ENCODE data around the gene MRPL27.

MRPL27 gene

DNA sequence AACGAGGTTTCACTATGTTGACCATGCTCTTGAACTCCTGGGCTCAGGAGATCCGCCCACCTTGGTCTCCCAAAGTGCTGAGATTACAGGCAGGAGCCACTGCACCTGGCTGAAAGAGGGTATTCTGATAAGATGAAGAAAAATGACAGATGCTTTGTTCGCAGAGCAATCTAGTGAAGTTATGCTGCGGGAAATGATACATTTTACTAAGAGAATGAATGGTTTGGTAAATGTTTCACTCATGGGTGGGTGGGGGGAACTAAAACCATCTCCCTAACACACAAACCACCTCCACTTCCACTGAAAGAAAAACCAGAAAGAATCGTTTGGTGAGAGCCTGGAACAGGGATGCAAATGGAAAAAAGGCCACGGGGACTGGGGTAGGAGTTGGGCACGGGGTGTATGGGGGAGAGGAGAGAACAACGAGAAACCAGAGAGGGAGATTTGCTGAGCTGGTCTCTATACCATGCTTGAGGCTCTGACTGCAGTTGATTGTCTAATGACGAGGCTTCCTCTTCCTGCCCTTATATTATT is 46.1 kb downstream of the MRPL27 start:
- H3K36me3 Mint-ChIP-seq (ENCODE audit: insufficient read depth): peaks cover 2% of the 10 kb centered on the region
- H3K4me1 Mint-ChIP-seq: no peaks in the 10 kb centered on the region
- H3K9me3 Mint-ChIP-seq: no peaks in the 10 kb centered on the region
- no peak overlapping the region for H3K4me3 Mint-ChIP-seq
- no peak for ATAC-seq (replicated peaks; ENCODE audit: extremely low read depth, poor library complexity, severe bottlenecking)
- no peak overlapping the region for H3K27ac Mint-ChIP-seq (ENCODE audit: low read depth)
- peaks cover 26% of the 10 kb centered on the region for H3K27me3 Mint-ChIP-seq
- no peak for DNase-seq (ENCODE audit: low spot score in 2 of 2)

DNA sequence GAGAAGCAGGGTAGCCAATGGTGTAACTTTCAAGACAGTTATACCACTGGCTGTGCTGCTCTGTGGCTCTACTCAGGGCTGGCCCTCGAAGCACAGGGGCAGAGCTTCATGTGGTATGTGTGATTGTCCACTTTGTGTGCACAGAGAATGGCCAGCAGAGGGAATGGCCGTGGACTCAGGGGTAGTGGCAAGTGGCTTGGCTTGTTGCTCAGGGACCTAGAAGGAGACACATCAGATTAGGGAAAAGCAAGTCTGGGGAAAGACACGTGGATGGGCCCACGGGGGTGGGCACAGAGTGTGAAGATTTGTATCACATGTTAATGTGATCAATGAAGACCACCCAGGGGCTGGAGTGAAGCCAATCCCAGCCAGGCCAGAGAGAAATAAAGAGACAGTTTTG is 47.1 kb downstream of the MRPL27 start:
- Mint-ChIP-seq H3K4me1 (no peaks in the 10 kb centered on the region), H3K27me3 (peaks cover 20% of the 10 kb centered on the region), H3K9me3 (no peaks in the 10 kb centered on the region), H3K27ac (ENCODE audit: low read depth) (peak overlapping the region; percentile 44), H3K4me3 (no peak overlapping the region), H3K36me3 (ENCODE audit: insufficient read depth) (peaks cover 2% of the 10 kb centered on the region)
- no peak for DNase-seq (ENCODE audit: low spot score in 2 of 2)
- no peak for ATAC-seq (replicated peaks; ENCODE audit: extremely low read depth, poor library complexity, severe bottlenecking)

DNA sequence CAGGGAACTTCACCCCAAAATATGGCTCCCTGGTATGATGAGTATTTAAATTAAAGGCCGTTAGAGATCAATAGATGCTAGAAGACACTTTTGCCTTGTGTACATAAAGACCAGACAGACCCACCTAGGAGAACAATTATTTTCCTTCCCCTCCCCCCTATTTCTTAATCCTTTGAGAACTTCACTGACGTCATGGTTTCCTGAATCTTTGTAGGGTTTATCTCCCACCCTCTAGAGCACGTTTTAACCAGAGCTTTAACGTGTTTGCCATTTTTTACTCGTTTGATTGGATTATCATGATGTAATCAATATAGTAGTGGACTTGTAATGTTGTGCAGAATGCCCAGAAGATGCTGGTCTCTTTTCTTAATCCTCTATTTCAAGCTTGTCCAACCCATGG is 49.9 kb downstream of the MRPL27 start:
- Mint-ChIP-seq H3K27ac (ENCODE audit: low read depth) (no peak overlapping the region), H3K36me3 (ENCODE audit: insufficient read depth) (peaks cover 2% of the 10 kb centered on the region), H3K9me3 (no peaks in the 10 kb centered on the region), H3K4me1 (no peaks in the 10 kb centered on the region), H3K27me3 (no peaks in the 10 kb centered on the region), H3K4me3 (no peak overlapping the region)
- DNase-seq (ENCODE audit: low spot score in 2 of 2) (no peak), ATAC-seq (replicated peaks; ENCODE audit: extremely low read depth, poor library complexity, severe bottlenecking) (no peak)

DNA sequence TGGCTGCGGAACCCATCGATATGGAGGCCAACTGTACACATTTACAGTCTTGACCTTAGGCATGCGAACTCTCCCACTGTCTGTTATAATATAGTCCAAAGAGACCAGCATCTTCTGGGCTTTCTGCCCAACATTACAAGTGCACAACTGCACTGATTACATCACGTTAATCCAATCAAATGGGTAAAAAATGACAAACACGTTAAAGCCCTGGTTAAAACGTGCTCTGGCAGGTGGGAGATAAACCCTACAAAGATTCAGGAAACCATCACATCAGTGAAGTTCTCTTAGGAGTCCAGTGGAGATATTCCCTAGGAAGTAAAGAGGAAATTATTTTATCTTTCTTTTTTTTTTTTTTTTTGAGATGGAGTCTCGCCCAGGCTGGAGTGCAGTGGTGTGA is 50.7 kb downstream of the MRPL27 start:
- DNase-seq (ENCODE audit: low spot score in 2 of 2) (no peak), ATAC-seq (replicated peaks; ENCODE audit: extremely low read depth, poor library complexity, severe bottlenecking) (no peak)
- H3K36me3 Mint-ChIP-seq (ENCODE audit: insufficient read depth): peaks cover 2% of the 10 kb centered on the region
- no peak overlapping the region for H3K27ac Mint-ChIP-seq (ENCODE audit: low read depth)
- no peaks in the 10 kb centered on the region for H3K4me1 Mint-ChIP-seq
- H3K27me3 Mint-ChIP-seq: no peaks in the 10 kb centered on the region
- no peaks in the 10 kb centered on the region for H3K9me3 Mint-ChIP-seq
- H3K4me3 Mint-ChIP-seq: no peak overlapping the region

DNA sequence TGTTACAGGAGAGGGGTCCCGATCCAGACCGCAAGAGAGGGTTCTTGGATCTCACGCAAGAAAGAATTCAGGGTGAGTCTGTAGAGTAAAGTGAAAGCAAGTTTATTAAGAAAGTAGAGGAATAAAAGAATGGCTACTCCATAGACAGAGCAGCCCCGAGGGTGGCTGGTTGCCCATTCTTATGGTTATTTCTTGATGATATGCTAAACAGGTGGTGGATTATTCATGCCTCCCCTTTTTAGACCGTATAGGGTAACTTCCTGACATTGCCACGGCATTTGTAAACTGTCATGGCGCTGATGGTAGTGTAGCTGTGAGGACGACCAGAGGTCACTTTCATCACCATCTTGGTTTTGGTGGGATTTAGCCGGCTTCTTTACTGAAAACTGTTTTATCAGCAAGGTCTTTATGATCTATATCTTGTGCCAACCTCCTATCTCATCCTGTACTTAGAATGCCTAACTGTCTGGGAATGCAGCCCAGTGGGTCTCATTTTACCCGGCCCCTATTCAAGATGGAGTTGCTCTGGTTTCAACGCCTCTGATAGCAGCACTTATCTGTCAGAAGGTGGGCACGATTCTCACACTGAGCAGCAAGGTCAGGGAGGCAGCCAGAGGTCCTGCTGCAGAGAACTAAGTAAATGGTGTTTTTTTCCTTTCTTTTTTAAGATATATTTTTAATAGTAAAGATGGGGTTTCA is 53.5 kb downstream of the MRPL27 start:
- peaks cover 4% of the 10 kb centered on the region for H3K27me3 Mint-ChIP-seq
- H3K4me3 Mint-ChIP-seq: no peak overlapping the region

DNA sequence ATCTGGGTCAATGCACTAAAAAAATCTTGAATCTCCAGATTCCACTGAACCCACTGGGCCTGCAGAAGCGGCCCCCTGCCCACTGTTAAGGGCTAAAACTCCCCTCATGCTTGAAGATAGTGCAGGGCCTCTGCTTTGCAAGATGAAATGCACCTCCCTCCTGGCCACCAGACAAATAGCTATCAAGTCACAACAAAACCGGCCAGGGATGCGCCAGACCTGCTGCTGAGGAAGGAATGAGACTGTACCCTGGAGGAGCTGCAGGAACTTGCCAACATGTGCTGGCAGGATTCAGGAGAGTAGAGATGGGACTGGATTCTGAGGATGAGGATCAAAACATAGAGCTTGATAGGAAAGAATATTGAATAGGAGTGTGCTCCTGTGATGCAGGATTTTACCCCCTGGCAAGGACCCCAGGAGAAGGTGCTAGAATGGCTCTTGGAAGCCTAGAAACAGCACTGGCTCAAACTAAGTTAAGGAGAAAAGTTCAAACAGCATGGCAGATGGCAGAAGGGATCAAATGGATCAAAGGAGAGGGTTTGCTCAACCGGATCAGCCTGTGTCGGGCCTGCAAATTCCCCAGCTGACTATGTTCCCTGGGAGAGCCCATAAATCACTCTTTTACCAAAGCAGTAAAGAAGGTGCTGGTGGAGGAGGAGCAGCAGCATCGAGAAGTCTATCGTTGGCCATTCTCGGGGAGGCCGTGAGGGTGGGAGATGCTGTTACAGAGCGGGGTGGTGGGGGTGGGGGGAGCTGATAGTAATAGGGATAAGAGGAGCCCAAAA is 54.3 kb downstream of the MRPL27 start:
- Mint-ChIP-seq H3K36me3 (ENCODE audit: insufficient read depth) (no peaks in the 10 kb centered on the region), H3K9me3 (no peaks in the 10 kb centered on the region), H3K4me3 (no peak overlapping the region), H3K27me3 (peaks cover 12% of the 10 kb centered on the region), H3K27ac (ENCODE audit: low read depth) (no peak overlapping the region), H3K4me1 (no peaks in the 10 kb centered on the region)
- no peak for DNase-seq (ENCODE audit: low spot score in 2 of 2)
- ATAC-seq (replicated peaks; ENCODE audit: extremely low read depth, poor library complexity, severe bottlenecking): no peak

More for the DNA sequence above, 53.5 kb downstream of the MRPL27 start:
- H3K27ac Mint-ChIP-seq (ENCODE audit: low read depth): no peak overlapping the region
- H3K9me3 Mint-ChIP-seq: no peaks in the 10 kb centered on the region
- H3K4me1 Mint-ChIP-seq: no peaks in the 10 kb centered on the region
- DNase-seq (ENCODE audit: low spot score in 2 of 2) (no peak), ATAC-seq (replicated peaks; ENCODE audit: extremely low read depth, poor library complexity, severe bottlenecking) (no peak)
- H3K36me3 Mint-ChIP-seq (ENCODE audit: insufficient read depth): no peaks in the 10 kb centered on the region

All from central memory CD8-positive, alpha-beta T cell (primary cell).